ENCODE results near the gene SLC45A3. TPM values are rescaled to one million over a fixed set of nuclear protein-coding genes. Genes with fewer than 3 reads are reported as not detected.
A peak's percentile ranks its signal among the peaks of the same experiment; 100 is the strongest.

Gene SLC45A3
- total and polyA plus RNA-seq, 2 of the 4 experiments (the other 2 are of a cell fraction) = 1.4 to 2.5 TPM

DNA sequence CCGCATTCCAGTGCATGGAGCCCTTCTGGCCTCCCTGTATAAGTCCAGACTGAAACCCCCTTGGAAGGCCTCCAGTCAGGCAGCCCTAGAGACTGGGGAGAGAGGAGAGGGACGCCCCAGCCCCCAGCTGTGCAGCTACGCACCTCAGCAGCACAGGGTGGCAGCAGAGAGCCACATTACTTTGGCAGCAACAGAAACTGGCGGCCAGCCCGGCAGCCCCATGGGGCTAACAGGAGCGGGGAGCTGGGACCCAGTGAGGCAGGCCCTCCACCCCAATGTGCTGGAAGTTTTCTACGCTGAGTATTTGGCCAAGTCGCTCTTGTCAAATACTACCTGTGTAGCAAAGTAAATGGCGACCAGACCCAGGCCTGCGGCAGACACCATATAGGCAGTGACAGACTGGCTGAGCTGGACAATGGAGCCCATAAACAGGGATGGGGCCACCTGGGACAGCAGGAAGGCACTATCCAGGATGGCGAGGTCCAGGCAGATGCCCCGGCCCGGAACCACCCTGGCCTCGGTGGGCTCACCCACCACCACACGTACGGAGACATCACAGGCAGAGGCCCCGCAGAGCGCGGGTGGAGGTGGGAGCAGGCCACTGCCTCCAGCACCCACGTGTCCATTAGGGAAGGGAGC is 21.2 kb downstream of the SLC45A3 start:
- no peak overlapping the region for H3K27ac ChIP-seq (ENCODE audit: insufficient read depth, low read length)
- H4K20me1 ChIP-seq (ENCODE audit: insufficient read depth, low read length) = no peaks in the 10 kb centered on the region; the same call in 1 of the 2 replicates
- no peaks in the 10 kb centered on the region for H3K27me3 ChIP-seq (ENCODE audit: control insufficient read depth, insufficient read depth, low read length)
- no peak overlapping the region for H3K9ac ChIP-seq (ENCODE audit: low read depth, low read length)
- 52% methylated on average over 11 of the region's 20 CpGs; no CpG with 5 or more reads in 1 of the 2 experiments for WGBS, 2 experiments (ENCODE audit: extremely low coverage in 2 of 2, insufficient read length in 1 of 2)
- intact Hi-C loops (cut with micrococcal nuclease) = loop anchor here (1.0 to 10.0 kb wide), 5 partner anchors 52 to 446 kb away; partner anchors contain the start of gene KLHDC8A
- no peak overlapping the region for H4K8ac ChIP-seq (ENCODE audit: low read depth in 2 of 2, low read length in 2 of 2)
- H3K9me1 ChIP-seq (ENCODE audit: insufficient read depth, low read length) = 0 out of 2 replicates have a peak, but pooled peaks cover 4% of the 10 kb centered on the region
- peak overlapping the region; percentile 55 for H2AFZ ChIP-seq (replicated peaks; ENCODE audit: low read length, poor library complexity)
- no peaks in the 10 kb centered on the region for H3K36me3 ChIP-seq (ENCODE audit: control insufficient read depth, insufficient read depth, low read length)
- H2AK5ac ChIP-seq (ENCODE audit: low read depth, low read length) = no peak overlapping the region
- no peak overlapping the region for H4K5ac ChIP-seq (ENCODE audit: low read depth, low read length)
- ATAC-seq (ENCODE audit: low read depth) (peak; percentile 88), DNase-seq (peak; percentile 53)
- no peak overlapping the region for H3K23ac ChIP-seq (ENCODE audit: low read depth, low read length)
- ChIA-PET POLR2A (ENCODE audit: unreplicated experiment) (no interaction called here), CTCF (interaction anchor here (0.5 to 9.3 kb wide), 23 partner anchors 9 to 340 kb away, joined by 3 to 156 read pairs (median 4); partner anchors contain the start of gene RAB29)
- H2AK9ac ChIP-seq (replicated peaks; ENCODE audit: low read depth, low read length, poor library complexity) = peak overlapping the region; percentile 77
- peaks cover 0 to 3% of the 10 kb centered on the region in 2 experiments; a peak in 1 of 4 replicates for H3K79me1 ChIP-seq (ENCODE audit: low read depth in 1 of 2, low read length in 2 of 2)
- H3K14ac ChIP-seq (replicated peaks; ENCODE audit: low read depth, low read length) = no peak overlapping the region
- in situ Hi-C loops (cut with MboI; ENCODE audit: low sequenced_read_pairs) = loop anchor here (5.0 to 25.0 kb wide), 5 partner anchors 67 to 453 kb away; partner anchors contain the start of gene AVPR1B
- H3K4me1 ChIP-seq (ENCODE audit: control insufficient read depth, insufficient read depth, low read length) = no peaks in the 10 kb centered on the region; the same call in 1 of the 2 replicates
- no peak overlapping the region for H2BK20ac ChIP-seq (ENCODE audit: low read depth, low read length)
- no peaks in the 10 kb centered on the region for H3K9me3 ChIP-seq (ENCODE audit: control insufficient read depth, insufficient read depth, low read length)
- no peak overlapping the region for H3K56ac ChIP-seq (ENCODE audit: extremely low read depth, insufficient read depth, low read length)
- H3K18ac ChIP-seq (ENCODE audit: low read depth, low read length) = no peak overlapping the region
- BruUV-seq (replicated peaks) = no TSS peak
- H2BK120ac ChIP-seq (ENCODE audit: low read depth, low read length) = no peak overlapping the region
- H3K4ac ChIP-seq (ENCODE audit: low read depth, low read length) = no peak overlapping the region; the same call in 1 of the 2 replicates
- no peak overlapping the region for H2BK15ac ChIP-seq (ENCODE audit: low read depth, low read length)
- H3K4me2 ChIP-seq (ENCODE audit: low read depth, low read length) = no peak overlapping the region
- no peak overlapping the region for H3K4me3 ChIP-seq (ENCODE audit: insufficient read depth, low read depth, low read length)
- dilution Hi-C loops (cut with HindIII; ENCODE audit: low sequenced_read_pairs, unreplicated experiment) = no loop called here
- H2BK5ac ChIP-seq (ENCODE audit: low read depth, low read length, poor library complexity, severe bottlenecking) = no peak overlapping the region
- H4K91ac ChIP-seq (ENCODE audit: insufficient read depth, low read depth, low read length) = no peak overlapping the region
- TF ChIP-seq SMC3 (IDR thresholded peaks at IDR 0.05; ENCODE audit: low read depth, low read length) (peak; percentile 90), RFX5 (IDR thresholded peaks at IDR 0.05; ENCODE audit: low read depth, low read length) (no peak), RAD21 (IDR thresholded peaks at IDR 0.05; ENCODE audit: low read length) (peak; percentile 89), MAZ (IDR thresholded peaks at IDR 0.05; ENCODE audit: borderline replicate concordance, low read depth, low read length) (peak; percentile 82; the same call in 1 of the 2 replicates), MXI1 (IDR thresholded peaks at IDR 0.05; ENCODE audit: borderline replicate concordance, low read depth, low read length) (no peak), CHD1 (IDR thresholded peaks at IDR 0.05; ENCODE audit: low read depth, low read length) (no peak), POLR2A (IDR thresholded peaks at IDR 0.05; ENCODE audit: low read depth, low read length) (no peak)
- TF ChIP-seq, protein P1, sequence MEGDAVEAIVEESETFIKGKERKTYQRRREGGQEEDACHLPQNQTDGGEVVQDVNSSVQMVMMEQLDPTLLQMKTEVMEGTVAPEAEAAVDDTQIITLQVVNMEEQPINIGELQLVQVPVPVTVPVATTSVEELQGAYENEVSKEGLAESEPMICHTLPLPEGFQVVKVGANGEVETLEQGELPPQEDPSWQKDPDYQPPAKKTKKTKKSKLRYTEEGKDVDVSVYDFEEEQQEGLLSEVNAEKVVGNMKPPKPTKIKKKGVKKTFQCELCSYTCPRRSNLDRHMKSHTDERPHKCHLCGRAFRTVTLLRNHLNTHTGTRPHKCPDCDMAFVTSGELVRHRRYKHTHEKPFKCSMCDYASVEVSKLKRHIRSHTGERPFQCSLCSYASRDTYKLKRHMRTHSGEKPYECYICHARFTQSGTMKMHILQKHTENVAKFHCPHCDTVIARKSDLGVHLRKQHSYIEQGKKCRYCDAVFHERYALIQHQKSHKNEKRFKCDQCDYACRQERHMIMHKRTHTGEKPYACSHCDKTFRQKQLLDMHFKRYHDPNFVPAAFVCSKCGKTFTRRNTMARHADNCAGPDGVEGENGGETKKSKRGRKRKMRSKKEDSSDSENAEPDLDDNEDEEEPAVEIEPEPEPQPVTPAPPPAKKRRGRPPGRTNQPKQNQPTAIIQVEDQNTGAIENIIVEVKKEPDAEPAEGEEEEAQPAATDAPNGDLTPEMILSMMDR (conservative IDR thresholded peaks at IDR 0.05; ENCODE audit: low read depth, low read length) = peak; percentile 91
- TF ChIP-seq, protein P2, sequence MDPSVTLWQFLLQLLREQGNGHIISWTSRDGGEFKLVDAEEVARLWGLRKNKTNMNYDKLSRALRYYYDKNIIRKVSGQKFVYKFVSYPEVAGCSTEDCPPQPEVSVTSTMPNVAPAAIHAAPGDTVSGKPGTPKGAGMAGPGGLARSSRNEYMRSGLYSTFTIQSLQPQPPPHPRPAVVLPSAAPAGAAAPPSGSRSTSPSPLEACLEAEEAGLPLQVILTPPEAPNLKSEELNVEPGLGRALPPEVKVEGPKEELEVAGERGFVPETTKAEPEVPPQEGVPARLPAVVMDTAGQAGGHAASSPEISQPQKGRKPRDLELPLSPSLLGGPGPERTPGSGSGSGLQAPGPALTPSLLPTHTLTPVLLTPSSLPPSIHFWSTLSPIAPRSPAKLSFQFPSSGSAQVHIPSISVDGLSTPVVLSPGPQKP (IDR thresholded peaks at IDR 0.05; ENCODE audit: borderline replicate concordance, low read depth, low read length) = no peak

Data from IMR-90 (cell line).